Measurements from ENCODE around the gene CEP104.

CEP104 gene

DNA sequence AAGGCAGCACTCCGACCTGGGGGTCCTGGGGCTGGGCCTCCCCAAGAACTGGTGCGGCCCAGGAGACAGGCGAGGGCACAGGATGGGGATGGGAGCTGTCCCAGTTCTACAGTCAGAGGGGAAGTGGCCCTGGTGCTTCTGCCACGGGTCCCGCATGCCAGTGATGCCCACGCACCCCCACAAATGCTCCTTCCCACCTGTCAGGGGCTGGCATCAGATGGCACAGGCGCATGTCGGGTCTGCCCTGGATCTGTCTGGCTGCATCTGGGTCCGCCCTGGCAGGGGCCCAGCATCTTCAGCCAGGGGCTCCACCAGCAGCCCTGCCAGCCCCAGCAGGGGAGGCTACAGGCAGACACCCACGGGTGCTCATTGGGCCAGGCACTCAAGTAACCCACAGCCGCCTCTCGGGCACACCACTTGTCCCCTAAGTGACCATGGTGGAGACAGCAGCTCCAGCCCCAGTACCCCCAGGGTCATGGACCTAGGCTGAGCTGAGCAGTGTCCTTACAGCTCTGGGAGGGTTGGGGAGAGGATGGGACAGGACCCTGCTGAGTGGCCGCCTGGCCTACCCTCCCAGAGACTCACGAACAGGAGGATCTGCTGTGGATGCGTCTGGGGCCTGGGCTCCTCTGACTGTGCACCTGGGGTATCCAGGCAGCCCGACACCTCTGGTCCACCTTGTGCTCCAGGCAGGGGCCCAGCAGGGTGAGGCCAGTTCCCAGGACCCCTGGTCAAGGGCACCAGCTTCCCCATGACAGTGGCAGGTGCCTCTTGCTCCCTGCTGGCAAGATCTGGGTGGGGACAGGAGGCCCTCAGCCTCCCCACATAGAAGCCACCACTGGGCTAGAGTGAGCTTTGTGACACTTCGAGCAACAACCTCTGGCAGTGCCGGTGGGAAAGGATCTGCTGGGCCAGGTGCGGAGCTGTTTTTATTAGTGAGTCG is 79.1 kb downstream of the CEP104 start:
- no peak overlapping the region for H3K27ac ChIP-seq (ENCODE audit: low read depth, low read length)
- no peak overlapping the region for H2AFZ ChIP-seq (ENCODE audit: low read length, unreplicated experiment)
- H3K36me3 ChIP-seq (ENCODE audit: insufficient read depth, low read length), result peaks cover 10% of the 10 kb centered on the region; the same call in 1 of the 2 replicates
- no peak overlapping the region for H3K4me3 ChIP-seq (ENCODE audit: low read depth, low read length)
- peaks cover 9% of the 10 kb centered on the region for H3K4me1 ChIP-seq (ENCODE audit: control insufficient read depth, insufficient read depth, low read length, unreplicated experiment)
- H3K27me3 ChIP-seq (ENCODE audit: insufficient read depth, low read length), result no peaks in the 10 kb centered on the region
- H3K79me2 ChIP-seq (ENCODE audit: control insufficient read depth, insufficient read depth, low read length, unreplicated experiment), result no peaks in the 10 kb centered on the region

- H3K4me1 ChIP-seq (ENCODE audit: control insufficient read depth, insufficient read depth, low read length, unreplicated experiment), result peaks cover 9% of the 10 kb centered on the region
- H3K4me3 ChIP-seq (ENCODE audit: low read depth, low read length), result no peak overlapping the region
- no peak overlapping the region for H2AFZ ChIP-seq (ENCODE audit: low read length, unreplicated experiment)
- no peak overlapping the region for H3K27ac ChIP-seq (ENCODE audit: low read depth, low read length)
- H3K27me3 ChIP-seq (ENCODE audit: insufficient read depth, low read length), result no peaks in the 10 kb centered on the region
- H3K36me3 ChIP-seq (ENCODE audit: insufficient read depth, low read length), result peaks cover 10% of the 10 kb centered on the region; the same call in 1 of the 2 replicates
- no peaks in the 10 kb centered on the region for H3K79me2 ChIP-seq (ENCODE audit: control insufficient read depth, insufficient read depth, low read length, unreplicated experiment)
Measured at GRCh38 chr1:3777078-3777547, 79.9 kb downstream of the CEP104 start.

DNA sequence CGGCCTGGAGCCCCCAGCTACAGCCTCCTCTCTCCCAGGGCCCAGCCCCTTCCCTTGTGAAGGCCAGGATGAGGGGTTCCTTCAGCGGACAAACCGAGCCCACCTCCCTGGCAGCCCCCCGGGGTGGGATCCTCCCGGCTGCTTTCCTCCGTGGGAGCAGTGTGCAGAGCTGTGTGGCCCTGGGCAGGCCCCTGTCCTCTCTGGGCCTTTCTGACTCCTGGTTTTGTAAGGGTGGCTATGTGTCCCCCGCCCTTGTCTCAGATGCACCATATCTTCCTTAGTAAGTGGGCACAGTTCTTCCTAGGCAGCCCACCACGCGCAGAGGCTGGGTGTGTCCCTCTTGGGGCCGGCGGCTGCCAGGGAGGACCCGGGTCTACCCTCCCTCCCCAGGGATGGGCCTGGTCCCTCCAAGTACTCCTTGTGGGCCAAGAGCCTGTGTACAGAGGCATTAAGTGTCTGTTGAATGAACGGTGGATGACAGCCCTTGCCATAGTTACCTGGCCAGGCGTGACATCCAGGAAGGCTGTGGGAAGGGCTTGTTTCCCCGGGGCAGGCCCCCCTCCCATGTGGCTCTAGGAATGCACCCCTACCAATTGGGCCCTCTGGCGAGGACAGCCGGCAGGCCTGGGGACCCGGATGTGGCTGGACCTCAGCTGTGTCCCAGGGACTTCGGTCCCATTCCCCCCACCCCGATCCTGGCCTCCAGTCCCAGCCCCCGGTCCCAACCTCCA is 80.6 kb downstream of the CEP104 start:
- Histone ChIP-seq H3K4me3 (ENCODE audit: low read depth, low read length) (no peak overlapping the region), H3K27ac (ENCODE audit: low read depth, low read length) (no peak overlapping the region), H3K27me3 (ENCODE audit: insufficient read depth, low read length) (peaks cover 7% of the 10 kb centered on the region; the same call in 1 of the 2 replicates), H3K79me2 (ENCODE audit: control insufficient read depth, insufficient read depth, low read length, unreplicated experiment) (no peaks in the 10 kb centered on the region), H3K4me1 (ENCODE audit: control insufficient read depth, insufficient read depth, low read length, unreplicated experiment) (peaks cover 14% of the 10 kb centered on the region), H2AFZ (ENCODE audit: low read length, unreplicated experiment) (no peak overlapping the region), H3K36me3 (ENCODE audit: insufficient read depth, low read length) (peaks cover 9% of the 10 kb centered on the region; the same call in 1 of the 2 replicates)

GRCh38 chr1:3775490-3776230 is 81.4 kb downstream of the CEP104 start:
- no peak overlapping the region for H3K4me3 ChIP-seq (ENCODE audit: low read depth, low read length)
- no peak overlapping the region for H2AFZ ChIP-seq (ENCODE audit: low read length, unreplicated experiment)
- peaks cover 14% of the 10 kb centered on the region for H3K4me1 ChIP-seq (ENCODE audit: control insufficient read depth, insufficient read depth, low read length, unreplicated experiment)
- H3K36me3 ChIP-seq (ENCODE audit: insufficient read depth, low read length), result peaks cover 6% of the 10 kb centered on the region; the same call in 1 of the 2 replicates
- H3K27me3 ChIP-seq (ENCODE audit: insufficient read depth, low read length), result peaks cover 14% of the 10 kb centered on the region
- H3K79me2 ChIP-seq (ENCODE audit: control insufficient read depth, insufficient read depth, low read length, unreplicated experiment), result no peaks in the 10 kb centered on the region
- H3K27ac ChIP-seq (ENCODE audit: low read depth, low read length), result no peak overlapping the region

GRCh38 chr1:3774946-3775489 is 82.0 kb downstream of the CEP104 start:
- Histone ChIP-seq H3K36me3 (ENCODE audit: insufficient read depth, low read length) (peaks cover under 1% of the 10 kb centered on the region; the same call in 1 of the 2 replicates), H2AFZ (ENCODE audit: low read length, unreplicated experiment) (no peak overlapping the region), H3K27me3 (ENCODE audit: insufficient read depth, low read length) (peaks cover 17% of the 10 kb centered on the region), H3K79me2 (ENCODE audit: control insufficient read depth, insufficient read depth, low read length, unreplicated experiment) (no peaks in the 10 kb centered on the region), H3K4me1 (ENCODE audit: control insufficient read depth, insufficient read depth, low read length, unreplicated experiment) (peaks cover 14% of the 10 kb centered on the region), H3K4me3 (ENCODE audit: low read depth, low read length) (no peak overlapping the region), H3K27ac (ENCODE audit: low read depth, low read length) (no peak overlapping the region)

DNA sequence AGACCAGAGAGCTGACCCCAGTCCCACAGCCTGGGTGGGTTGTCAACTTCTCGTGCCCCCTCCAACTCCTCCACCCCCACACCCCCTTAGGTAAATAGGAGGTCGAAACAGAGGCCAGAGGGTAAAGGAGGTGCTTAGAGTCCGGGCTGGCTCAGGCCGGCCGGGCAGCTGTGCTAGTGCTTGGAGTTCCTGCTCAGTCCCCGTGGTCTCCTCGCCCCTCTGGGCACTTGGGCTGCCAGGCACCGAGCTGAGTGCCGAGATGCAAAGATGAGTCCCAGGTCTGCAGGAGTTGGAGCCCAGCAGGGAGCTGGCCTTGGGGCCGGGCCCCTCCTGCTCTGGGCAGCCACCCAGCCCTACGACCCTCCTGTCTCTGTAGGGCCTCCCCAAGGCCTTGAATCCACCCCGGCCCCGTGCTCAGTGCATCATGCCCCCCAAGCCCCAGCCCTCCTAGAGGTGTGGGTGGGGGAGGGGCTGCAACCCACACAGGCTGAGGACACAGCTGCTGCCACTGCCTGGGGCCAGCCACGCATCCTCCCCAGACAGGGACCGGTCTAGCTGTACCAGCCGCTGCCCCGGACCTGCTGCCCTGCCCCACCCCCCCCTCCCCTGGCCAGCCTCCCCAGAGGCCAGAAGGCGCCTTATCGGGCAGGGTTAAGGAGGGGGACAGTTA is 82.6 kb downstream of the CEP104 start:
- no peaks in the 10 kb centered on the region for H3K79me2 ChIP-seq (ENCODE audit: control insufficient read depth, insufficient read depth, low read length, unreplicated experiment)
- no peak overlapping the region for H2AFZ ChIP-seq (ENCODE audit: low read length, unreplicated experiment)
- no peaks in the 10 kb centered on the region for H3K36me3 ChIP-seq (ENCODE audit: insufficient read depth, low read length)
- H3K27me3 ChIP-seq (ENCODE audit: insufficient read depth, low read length), result peaks cover 17% of the 10 kb centered on the region
- H3K4me1 ChIP-seq (ENCODE audit: control insufficient read depth, insufficient read depth, low read length, unreplicated experiment), result peaks cover 14% of the 10 kb centered on the region
- no peak overlapping the region for H3K27ac ChIP-seq (ENCODE audit: low read depth, low read length)
- no peak overlapping the region for H3K4me3 ChIP-seq (ENCODE audit: low read depth, low read length)

- Histone ChIP-seq H3K27me3 (ENCODE audit: insufficient read depth, low read length) (peaks cover 17% of the 10 kb centered on the region), H3K36me3 (ENCODE audit: insufficient read depth, low read length) (no peaks in the 10 kb centered on the region), H3K27ac (ENCODE audit: low read depth, low read length) (no peak overlapping the region), H3K79me2 (ENCODE audit: control insufficient read depth, insufficient read depth, low read length, unreplicated experiment) (no peaks in the 10 kb centered on the region), H2AFZ (ENCODE audit: low read length, unreplicated experiment) (no peak overlapping the region), H3K4me1 (ENCODE audit: control insufficient read depth, insufficient read depth, low read length, unreplicated experiment) (peaks cover 14% of the 10 kb centered on the region), H3K4me3 (ENCODE audit: low read depth, low read length) (no peak overlapping the region)
Measured at GRCh38 chr1:3773572-3774275, 83.3 kb downstream of the CEP104 start.

- Histone ChIP-seq H2AFZ (ENCODE audit: low read length, unreplicated experiment) (peak within 1 kb of the TSS; percentile 60), H3K27ac (ENCODE audit: low read depth, low read length) (no peak within 1 kb of the TSS), H3K4me3 (ENCODE audit: low read depth, low read length) (peak within 1 kb of the TSS; percentile 83), H3K27me3 (ENCODE audit: insufficient read depth, low read length) (peaks cover 17% of the 10 kb centered on the region), H3K79me2 (ENCODE audit: control insufficient read depth, insufficient read depth, low read length, unreplicated experiment) (no peaks in the 10 kb centered on the region), H3K36me3 (ENCODE audit: insufficient read depth, low read length) (no peaks in the 10 kb centered on the region), H3K4me1 (ENCODE audit: control insufficient read depth, insufficient read depth, low read length, unreplicated experiment) (peaks cover 14% of the 10 kb centered on the region)
Measured at GRCh38 chr1:3772715-3773571, 84.1 kb downstream of the CEP104 start, which contains the start of gene SMIM1. SMIM1 (plus strand) TSS chr1:3772749; CDS start chr1:3775374, 2,625 bp downstream.

All from ACC112 (cell line).